ENCODE measurements around the gene STEAP4.

DNA sequence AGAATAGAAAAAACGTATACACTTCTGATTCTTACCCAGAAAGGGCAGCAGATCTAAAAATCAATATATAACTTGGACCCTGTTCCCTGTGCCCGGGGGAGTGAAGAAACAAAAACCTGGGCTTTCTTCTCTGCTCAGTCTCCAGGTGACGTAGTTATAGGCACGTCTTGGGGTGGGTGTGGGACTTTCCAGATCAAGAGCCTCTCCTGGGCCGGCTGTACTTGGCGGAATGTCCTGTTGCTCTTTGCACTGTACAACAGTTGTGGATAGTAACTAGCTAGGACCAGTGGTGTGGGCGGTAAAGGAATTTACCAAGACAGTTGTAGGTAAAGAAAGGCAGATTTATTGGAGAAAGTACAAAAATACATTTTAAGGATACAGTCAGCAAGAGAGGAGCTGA, 40.4 kb upstream of the STEAP4 start:
- TF ChIP-seq TAF1 (IDR thresholded peaks at IDR 0.05; ENCODE audit: borderline replicate concordance, insufficient read depth, low read length) (no peak), POLR2AphosphoS5 (IDR thresholded peaks at IDR 0.05; ENCODE audit: low read depth, low read length) (no peak), SIN3A (IDR thresholded peaks at IDR 0.05; ENCODE audit: borderline replicate concordance, insufficient read depth, low read length) (no peak)
- TF ChIP-seq, protein P1, sequence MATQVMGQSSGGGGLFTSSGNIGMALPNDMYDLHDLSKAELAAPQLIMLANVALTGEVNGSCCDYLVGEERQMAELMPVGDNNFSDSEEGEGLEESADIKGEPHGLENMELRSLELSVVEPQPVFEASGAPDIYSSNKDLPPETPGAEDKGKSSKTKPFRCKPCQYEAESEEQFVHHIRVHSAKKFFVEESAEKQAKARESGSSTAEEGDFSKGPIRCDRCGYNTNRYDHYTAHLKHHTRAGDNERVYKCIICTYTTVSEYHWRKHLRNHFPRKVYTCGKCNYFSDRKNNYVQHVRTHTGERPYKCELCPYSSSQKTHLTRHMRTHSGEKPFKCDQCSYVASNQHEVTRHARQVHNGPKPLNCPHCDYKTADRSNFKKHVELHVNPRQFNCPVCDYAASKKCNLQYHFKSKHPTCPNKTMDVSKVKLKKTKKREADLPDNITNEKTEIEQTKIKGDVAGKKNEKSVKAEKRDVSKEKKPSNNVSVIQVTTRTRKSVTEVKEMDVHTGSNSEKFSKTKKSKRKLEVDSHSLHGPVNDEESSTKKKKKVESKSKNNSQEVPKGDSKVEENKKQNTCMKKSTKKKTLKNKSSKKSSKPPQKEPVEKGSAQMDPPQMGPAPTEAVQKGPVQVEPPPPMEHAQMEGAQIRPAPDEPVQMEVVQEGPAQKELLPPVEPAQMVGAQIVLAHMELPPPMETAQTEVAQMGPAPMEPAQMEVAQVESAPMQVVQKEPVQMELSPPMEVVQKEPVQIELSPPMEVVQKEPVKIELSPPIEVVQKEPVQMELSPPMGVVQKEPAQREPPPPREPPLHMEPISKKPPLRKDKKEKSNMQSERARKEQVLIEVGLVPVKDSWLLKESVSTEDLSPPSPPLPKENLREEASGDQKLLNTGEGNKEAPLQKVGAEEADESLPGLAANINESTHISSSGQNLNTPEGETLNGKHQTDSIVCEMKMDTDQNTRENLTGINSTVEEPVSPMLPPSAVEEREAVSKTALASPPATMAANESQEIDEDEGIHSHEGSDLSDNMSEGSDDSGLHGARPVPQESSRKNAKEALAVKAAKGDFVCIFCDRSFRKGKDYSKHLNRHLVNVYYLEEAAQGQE (IDR thresholded peaks at IDR 0.05; ENCODE audit: insufficient read depth in 1 of 2, low read depth in 2 of 2, low read length in 2 of 2): no peak

All from PFSK-1 (cell line).